ENCODE data around the gene POLR2B.
A peak's percentile ranks its signal among the peaks of the same experiment; 100 is the strongest.
"Not testable (repeated sequence)": the region's sequence is repeated elsewhere in the genome, so short reads cannot be mapped to it uniquely, and the experiment has no call there.

POLR2B gene

DNA sequence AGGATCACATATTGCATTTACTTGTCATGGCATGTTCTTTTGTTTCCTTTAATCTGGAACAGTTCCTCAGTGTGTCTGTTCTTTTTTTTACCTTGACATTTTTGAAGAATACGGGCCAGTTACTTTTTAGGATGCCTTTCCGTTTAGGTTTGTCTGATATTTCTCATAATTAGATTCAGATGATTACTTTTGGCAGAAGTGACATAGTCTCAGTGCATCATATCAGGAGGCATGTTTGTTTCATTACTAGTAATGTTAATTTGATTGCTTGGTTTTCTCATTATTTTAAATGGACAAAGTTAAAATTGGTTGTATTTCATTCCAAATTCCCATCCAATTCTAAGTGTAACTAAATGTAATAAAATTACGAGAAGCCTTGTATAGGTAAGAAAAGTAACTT is 8.3 kb downstream of the POLR2B start:
- no peak for DNase-seq (ENCODE audit: low read depth in 2 of 2)

GRCh38 chr4:56990109-56990905 is 11.6 kb downstream of the POLR2B start:
- no peak for DNase-seq (ENCODE audit: low read depth in 2 of 2)

DNA sequence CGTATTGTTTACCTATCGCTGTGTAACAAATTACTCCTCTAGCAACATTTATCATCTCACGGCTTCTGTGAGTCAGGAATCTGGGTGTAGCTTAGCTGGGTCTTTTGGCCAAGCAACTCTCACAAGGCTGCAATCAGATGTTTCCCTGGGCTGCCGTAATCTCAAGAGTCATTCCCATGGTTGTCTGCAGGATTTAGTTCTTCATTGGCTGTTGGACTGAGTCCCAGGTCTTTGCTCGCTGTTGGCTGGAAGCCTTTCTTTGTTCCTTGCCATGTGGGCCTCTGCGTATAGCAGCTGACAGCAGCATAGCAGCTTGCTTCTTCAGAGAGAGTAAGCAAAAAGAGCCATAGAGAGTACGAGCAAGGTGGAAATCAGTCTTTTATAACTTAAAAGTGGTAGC is 16.8 kb downstream of the POLR2B start:
- no peak for DNase-seq (ENCODE audit: low read depth in 2 of 2)

GRCh38 chr4:56999751-57000150 is 21.1 kb downstream of the POLR2B start:
- no peak for DNase-seq (ENCODE audit: low read depth in 2 of 2)

GRCh38 chr4:57013543-57014120 is 34.9 kb downstream of the POLR2B start:
- no peak for DNase-seq (ENCODE audit: low read depth in 2 of 2)

DNA sequence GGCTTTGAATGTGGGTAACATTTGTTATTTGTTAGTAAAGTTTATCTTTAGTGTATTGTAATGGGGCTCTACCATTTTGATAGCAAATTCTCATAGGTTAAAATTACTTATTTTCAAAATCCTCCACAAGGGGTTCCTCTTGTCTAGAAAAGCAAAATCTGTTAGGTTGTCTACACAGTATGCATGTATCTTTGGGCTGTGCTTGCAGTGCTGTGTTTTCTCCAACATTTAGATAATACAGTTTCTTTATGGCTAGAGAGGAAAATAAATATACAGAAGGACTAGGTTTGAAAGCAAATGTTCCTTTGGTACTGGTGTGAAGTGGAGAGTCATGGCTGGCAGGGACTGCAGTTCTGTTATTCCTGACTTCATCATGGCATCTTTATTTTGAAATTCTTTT is 40.3 kb downstream of the POLR2B start:
- no peak for DNase-seq (ENCODE audit: low read depth in 2 of 2)

DNA sequence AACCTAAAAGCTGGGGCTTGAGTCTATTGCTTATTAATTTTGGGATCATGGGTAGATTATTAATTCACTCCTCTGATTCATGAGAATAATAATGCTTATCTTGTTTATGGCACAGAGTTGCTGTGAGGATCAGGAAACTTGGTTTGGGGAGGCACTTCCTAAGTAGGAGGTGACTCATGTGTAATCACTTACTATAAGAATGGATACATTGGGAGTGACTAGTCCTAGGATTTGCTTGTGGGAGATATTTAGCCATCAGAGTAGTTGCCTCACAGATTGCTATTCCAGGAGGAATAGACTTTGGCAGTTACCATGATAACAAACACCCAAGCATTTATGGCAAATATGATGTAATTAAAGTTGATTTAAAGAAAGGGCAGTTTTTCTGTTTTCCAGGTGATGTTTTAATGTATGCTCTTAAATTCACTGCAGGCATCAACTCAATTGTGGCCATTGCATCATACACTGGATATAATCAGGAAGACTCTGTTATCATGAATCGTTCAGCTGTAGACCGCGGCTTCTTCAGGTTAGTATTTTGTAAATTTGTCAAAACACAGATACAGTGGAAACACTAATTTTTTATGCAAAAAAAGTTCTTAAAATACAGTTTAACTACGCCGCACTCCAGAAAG is 41.9 kb downstream of the POLR2B start:
- DNase-seq (ENCODE audit: low read depth in 2 of 2) = no peak

GRCh38 chr4:57023104-57023503 is 44.4 kb downstream of the POLR2B start:
- no peak for DNase-seq (ENCODE audit: low read depth in 2 of 2)

DNA sequence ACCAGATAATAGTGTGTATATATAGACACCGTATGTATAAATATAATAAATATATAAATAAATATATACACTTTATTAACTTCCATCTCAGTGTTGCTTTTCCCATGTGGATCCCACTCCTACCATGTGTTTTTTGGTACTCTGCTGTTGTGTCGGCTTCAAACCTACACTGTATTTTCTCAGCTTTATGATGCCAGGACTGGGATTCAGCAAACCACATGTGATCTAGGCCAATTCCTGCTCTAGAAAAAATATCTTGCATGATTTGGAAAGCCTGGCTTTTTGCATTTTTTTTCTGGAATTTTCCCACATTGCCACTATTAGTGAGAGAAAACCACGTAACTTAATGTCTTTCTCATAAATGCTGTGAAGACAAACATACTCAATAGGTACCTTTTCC is 55.8 kb downstream of the POLR2B start:
- DNase-seq (ENCODE audit: low read depth in 2 of 2) = no peak

- DNase-seq (ENCODE audit: low read depth in 2 of 2) = peak; percentile 8 to 11
Measured at GRCh38 chr4:57037982-57038604, 59.4 kb downstream of the POLR2B start.

DNA sequence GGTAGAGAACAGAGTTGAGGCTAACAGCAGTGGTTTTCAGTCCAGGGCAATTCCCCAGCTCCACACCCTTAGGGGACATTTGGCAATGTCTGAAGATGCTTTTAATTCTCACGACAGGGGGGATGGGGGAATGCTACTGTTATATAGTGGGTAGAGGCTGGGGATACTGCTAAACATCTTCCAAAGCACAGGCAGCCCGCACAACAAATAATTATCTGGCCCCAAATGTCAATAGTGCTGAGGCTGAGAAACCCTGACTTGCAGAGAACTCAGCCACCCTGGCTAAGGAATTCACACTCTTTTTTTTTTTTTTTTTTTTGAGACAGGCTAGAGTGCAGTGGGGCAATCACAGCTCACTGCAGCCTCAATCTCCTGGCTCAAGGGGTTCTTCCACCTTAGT is 60.6 kb downstream of the POLR2B start:
- DNase-seq (ENCODE audit: low read depth in 2 of 2) = no peak

GRCh38 chr4:57040510-57040909 is 61.8 kb downstream of the POLR2B start:
- DNase-seq (ENCODE audit: low read depth in 2 of 2) = no peak

DNA sequence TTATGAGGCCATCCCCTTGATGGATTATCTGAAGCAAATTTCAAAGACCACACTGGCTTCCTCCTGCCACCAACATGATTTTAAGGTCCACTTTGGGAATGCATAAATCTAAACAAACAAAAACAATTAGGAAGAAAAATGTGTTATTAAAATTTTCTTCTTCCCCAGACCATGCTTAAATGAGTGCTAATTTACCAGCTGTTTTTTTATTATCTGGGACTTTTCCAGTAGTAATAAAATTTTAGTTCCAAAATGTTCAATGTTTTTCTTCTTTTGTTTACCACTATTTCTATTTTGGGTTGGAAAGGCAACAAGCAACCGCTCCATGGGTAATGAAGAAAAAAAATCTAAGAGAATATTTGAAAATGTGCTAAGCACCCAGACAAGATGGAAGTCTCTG is 62.3 kb downstream of the POLR2B start:
- DNase-seq (ENCODE audit: low read depth in 2 of 2) = no peak

DNA sequence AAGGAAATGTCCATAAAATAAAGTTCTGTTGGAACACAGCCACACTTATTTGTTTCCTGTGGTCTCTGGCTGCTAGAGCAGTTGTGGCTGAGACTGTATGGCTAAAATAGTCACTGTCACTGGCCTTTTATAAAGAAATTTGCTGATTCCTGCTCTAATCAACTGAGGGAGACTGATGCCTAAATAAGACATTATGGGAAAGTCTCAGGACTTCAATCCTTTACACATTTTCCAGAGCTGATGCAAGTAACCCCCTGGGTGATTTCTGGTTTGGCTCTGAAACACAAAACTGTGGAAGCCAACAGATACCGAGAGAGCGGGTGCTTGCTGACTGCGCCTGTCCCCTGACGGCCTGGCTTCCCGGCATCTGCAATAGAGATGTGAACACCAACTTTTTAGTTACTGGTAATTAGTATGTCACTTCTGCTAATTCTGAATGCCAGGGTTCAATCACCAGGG is 64.0 kb downstream of the POLR2B start:
- no peak for DNase-seq (ENCODE audit: low read depth in 2 of 2)

- DNase-seq (ENCODE audit: low read depth in 2 of 2) = no peak
Measured at GRCh38 chr4:57043347-57044251, 64.9 kb downstream of the POLR2B start.

GRCh38 chr4:57044279-57044678 is 65.6 kb downstream of the POLR2B start:
- DNase-seq (ENCODE audit: low read depth in 2 of 2) = no peak

GRCh38 chr4:57044996-57045395 is 66.3 kb downstream of the POLR2B start:
- DNase-seq (ENCODE audit: low read depth in 2 of 2) = no peak

GRCh38 chr4:57047046-57047445 is 68.3 kb downstream of the POLR2B start:
- not testable (repeated sequence) for DNase-seq (ENCODE audit: low read depth in 2 of 2)

GRCh38 chr4:57048590-57049304 is 70.1 kb downstream of the POLR2B start:
- no peak for DNase-seq (ENCODE audit: low read depth in 2 of 2)

DNA sequence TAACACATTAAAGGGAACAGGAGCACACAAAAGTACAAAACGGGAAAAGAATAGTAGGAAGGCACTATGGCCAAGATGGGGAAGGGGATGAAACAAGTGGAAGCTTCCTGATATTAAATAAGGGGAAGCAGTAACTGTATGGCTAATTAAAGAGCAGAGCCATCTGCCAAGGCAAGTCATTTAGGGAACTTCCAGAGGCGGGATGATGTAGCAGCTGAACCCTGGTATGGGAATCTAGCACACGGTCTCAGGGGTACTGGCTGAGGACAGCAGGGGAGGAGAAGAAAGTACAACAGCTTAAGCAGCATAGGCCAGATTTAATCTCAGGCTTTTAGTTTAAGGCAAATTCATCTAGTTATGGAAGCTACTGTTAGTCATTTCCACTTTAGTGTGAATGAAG is 72.4 kb downstream of the POLR2B start:
- no peak for DNase-seq (ENCODE audit: low read depth in 2 of 2)

DNA sequence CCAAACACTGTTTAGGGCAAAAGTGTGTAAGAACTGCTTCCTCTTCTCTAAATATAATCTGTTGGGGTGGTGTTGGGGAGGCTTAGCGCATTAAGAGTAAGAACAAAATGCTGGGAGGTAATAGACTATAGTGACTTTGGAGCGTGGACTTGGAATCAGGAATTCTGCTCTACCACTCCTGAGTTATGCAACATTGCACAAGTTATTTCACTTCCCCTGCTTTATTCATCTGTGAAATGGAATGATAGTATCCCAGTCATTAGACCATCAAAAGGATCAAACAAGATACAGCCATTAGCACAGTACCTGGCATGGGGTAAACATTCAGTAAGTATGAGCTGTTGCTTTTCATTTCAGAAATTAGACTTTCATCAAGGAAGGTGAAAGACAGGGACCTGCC is 72.8 kb downstream of the POLR2B start:
- no peak for DNase-seq (ENCODE audit: low read depth in 2 of 2)
